NCI-H345 (cell line): ENCODE data around the gene SLC7A6OS.
A peak's percentile ranks its signal among the peaks of the same experiment; 100 is the strongest.

Experiments used
- DNase-seq: peaks from one replicate; lab custom pipeline; 2025; lab: John Stamatoyannopoulos, UW

Gene SLC7A6OS

GRCh38 chr16:68344252-68344651 lies 33.5 kb upstream of the SLC7A6OS start:
- DNase-seq, result no peak

- DNase-seq, result no peak
These were observed 32.4 kb upstream of the SLC7A6OS start for GRCh38 chr16:68343137-68343536.

GRCh38 chr16:68342620-68343019 lies 31.9 kb upstream of the SLC7A6OS start:
- DNase-seq, result no peak

GRCh38 chr16:68339214-68339613 lies 28.5 kb upstream of the SLC7A6OS start:
- no peak for DNase-seq

GRCh38 chr16:68338326-68339119 lies 27.8 kb upstream of the SLC7A6OS start:
- DNase-seq, result no peak

- no peak for DNase-seq
These were observed 24.4 kb upstream of the SLC7A6OS start for GRCh38 chr16:68335175-68335574.

GRCh38 chr16:68332411-68333121 lies 21.8 kb upstream of the SLC7A6OS start:
- DNase-seq, result no peak

- DNase-seq, result no peak
These were observed 21.2 kb upstream of the SLC7A6OS start for GRCh38 chr16:68331879-68332410.

- DNase-seq, result no peak
These were observed 18.2 kb upstream of the SLC7A6OS start for GRCh38 chr16:68328860-68329390.

GRCh38 chr16:68328151-68328859 lies 17.6 kb upstream of the SLC7A6OS start:
- DNase-seq, result peak; percentile 79

- no peak for DNase-seq
These were observed 14.1 kb upstream of the SLC7A6OS start for GRCh38 chr16:68324780-68325357.

- no peak for DNase-seq
These were observed 13.6 kb upstream of the SLC7A6OS start for GRCh38 chr16:68324336-68324735.

GRCh38 chr16:68319185-68319908 lies 8.6 kb upstream of the SLC7A6OS start:
- DNase-seq, result peak; percentile 63

- no peak for DNase-seq
These were observed 2.4 kb upstream of the SLC7A6OS start for GRCh38 chr16:68313116-68313515.

- DNase-seq, result no peak
These were observed 341 bp downstream of the SLC7A6OS start for GRCh38 chr16:68310437-68310773.

- DNase-seq, result no peak
These were observed 947 bp downstream of the SLC7A6OS start for GRCh38 chr16:68309799-68310198.

- no peak for DNase-seq
These were observed 4.1 kb downstream of the SLC7A6OS start for GRCh38 chr16:68306633-68307032.

GRCh38 chr16:68300734-68301459 lies 9.8 kb downstream of the SLC7A6OS start:
- DNase-seq, result no peak

- no peak for DNase-seq
These were observed 10.9 kb downstream of the SLC7A6OS start for GRCh38 chr16:68299571-68300453.
